Liver (tissue), 9 donors: Measurements from ENCODE around the gene IRF2BP2. TPM values are rescaled to one million over a fixed set of nuclear protein-coding genes. Genes with fewer than 3 reads are reported as not detected.

Source experiments
- DNase-seq: peaks from one replicate; pipeline ENCODE4 v3.0.0-alpha.2; 2017; ENCODE audit warnings: low spot score
- H3K27ac ChIP-seq, 2 donors: one replicate each; pipeline ENCODE4 v1.7.0; 2013; ENCODE audit warnings: inconsistent platforms in 2 of 2, low read length in 2 of 2, control low read depth in 1 of 2, low read depth in 1 of 2, mild to moderate bottlenecking in 1 of 2
- H3K27me3 ChIP-seq, 4 donors: one replicate each; pipeline versions ENCODE4 v1.6.1 to v1.7.0; 2013; ENCODE audit warnings: low read length in 3 of 4, inconsistent platforms in 1 of 4, mild to moderate bottlenecking in 1 of 4, moderate library complexity in 1 of 4; ENCODE audit not compliant: control insufficient read depth in 4 of 4, insufficient read depth in 4 of 4
- H3K36me3 ChIP-seq, 4 donors: one replicate each; pipeline versions ENCODE4 v1.6.1 to v1.7.0; 2013; ENCODE audit warnings: low read length in 3 of 4, mild to moderate bottlenecking in 3 of 4, low read depth in 1 of 4, moderate library complexity in 1 of 4; ENCODE audit not compliant: control insufficient read depth in 4 of 4, insufficient read depth in 3 of 4
- H3K4me1 ChIP-seq, 4 donors: one replicate each; pipeline versions ENCODE4 v1.6.1 to v1.7.0; 2013; ENCODE audit warnings: low read length in 3 of 4, mild to moderate bottlenecking in 3 of 4, moderate library complexity in 1 of 4; ENCODE audit not compliant: control insufficient read depth in 4 of 4, insufficient read depth in 4 of 4
- H3K4me3 ChIP-seq, 3 donors: one replicate each; pipeline versions ENCODE4 v1.6.1 to v1.7.0; 2013; ENCODE audit warnings: low read length in 3 of 3, control low read depth in 1 of 3, low read depth in 1 of 3, mild to moderate bottlenecking in 1 of 3
- H3K9ac ChIP-seq, 2 donors: one replicate each; pipeline ENCODE4 v1.7.0; 2013; ENCODE audit warnings: low read length in 2 of 2, mild to moderate bottlenecking in 2 of 2, moderate library complexity in 2 of 2, control low read depth in 1 of 2, low read depth in 1 of 2
- H3K9me3 ChIP-seq, 4 donors: one replicate each; pipeline versions ENCODE4 v1.6.1 to v1.7.0; 2013; ENCODE audit warnings: low read length in 3 of 4; ENCODE audit not compliant: control insufficient read depth in 4 of 4
- EGR1 ChIP-seq, 2 donors: IDR thresholded peaks; 2 replicates each; pipeline ENCODE4 v1.6.1; 2016 to 2018; ENCODE audit warnings: antibody characterized with exemption in 2 of 2, low read depth in 2 of 2
- FOXA1 ChIP-seq: IDR thresholded peaks from 2 replicates; pipeline ENCODE4 v1.6.1; 2016; ENCODE audit warnings: antibody characterized with exemption
- FOXA2 ChIP-seq: IDR thresholded peaks from 2 replicates; pipeline ENCODE4 v1.6.1; 2016; ENCODE audit warnings: antibody characterized with exemption
- GABPA ChIP-seq, 2 donors: IDR thresholded peaks in 1 of 2; conservative IDR thresholded peaks in 1 of 2; 2 replicates each; pipeline ENCODE4 v1.6.1; 2016; ENCODE audit warnings: antibody characterized with exemption in 2 of 2, mild to moderate bottlenecking in 1 of 2, moderate library complexity in 1 of 2
- HNF4A ChIP-seq, 2 donors: conservative IDR thresholded peaks; 2 replicates each; pipeline ENCODE4 v1.6.1; 2016; ENCODE audit warnings: antibody characterized with exemption in 2 of 2, mild to moderate bottlenecking in 2 of 2
- HNF4G ChIP-seq: IDR thresholded peaks from 2 replicates; pipeline ENCODE4 v1.6.1; 2016; ENCODE audit warnings: antibody characterized with exemption
- JUND ChIP-seq, 2 donors: IDR thresholded peaks; 2 replicates each; pipeline ENCODE4 v1.6.1; 2016; ENCODE audit warnings: antibody characterized with exemption in 2 of 2
- NR2F2 ChIP-seq: IDR thresholded peaks from 2 replicates; pipeline ENCODE4 v1.6.1; 2016; ENCODE audit warnings: antibody characterized with exemption
- RAD21 ChIP-seq, 2 donors: IDR thresholded peaks; 2 replicates each; pipeline ENCODE4 v1.6.1; 2016; ENCODE audit warnings: antibody characterized with exemption in 2 of 2, mild to moderate bottlenecking in 2 of 2
- RXRA ChIP-seq, 2 donors: IDR thresholded peaks; 2 replicates each; pipeline ENCODE4 v1.6.1; 2017 to 2018; ENCODE audit warnings: antibody characterized with exemption in 2 of 2, mild to moderate bottlenecking in 1 of 2
- SP1 ChIP-seq: IDR thresholded peaks from 2 replicates; pipeline ENCODE4 v1.6.1; 2018; ENCODE audit warnings: antibody characterized with exemption, mild to moderate bottlenecking
- TAF1 ChIP-seq: conservative IDR thresholded peaks from 2 replicates; pipeline ENCODE4 v1.6.1; 2016; ENCODE audit warnings: antibody characterized with exemption, mild to moderate bottlenecking
- YY1 ChIP-seq: IDR thresholded peaks from 2 replicates; pipeline ENCODE4 v1.6.1; 2016; ENCODE audit warnings: antibody characterized with exemption, mild to moderate bottlenecking
- WGBS: extraction: QIAGEN DNeasy Blood & Tissue Kit; methylation state at CpG from one replicate; pipeline ENCODE4 v1.1.7; 2013; 5-methylcytosine and 5-hydroxymethylcytosine counted together
- polyA plus RNA-seq, 2 donors: library from polyadenylated mRNA; stranded (reverse) in 1 of 2; unstranded in 1 of 2; fragments of 200-250 nt in 1 of 2; fragments of >200 nt in 1 of 2; fragmentation: Nextera tagmentation in 1 of 2; extraction: Ambion mirVana in 1 of 2; gene quantifications; one replicate each; pipeline versions ENCODE4 v1.2.1 to v1.2.3, GENCODE V29; 2013 to 2015
- total RNA-seq, 2 donors: library from RNA; depleted of rRNA; stranded (reverse); fragments of >200 nt; gene quantifications; one replicate each; pipeline ENCODE4 v1.2.3, GENCODE V29; 2014
- TF ChIP-seq, protein P1 (sequence below): IDR thresholded peaks from 2 replicates; pipeline ENCODE4 v1.6.1; 2016; ENCODE audit warnings: antibody characterized with exemption
- TF ChIP-seq, protein P2 (sequence below): IDR thresholded peaks from 2 replicates; pipeline ENCODE4 v1.6.1; 2016; ENCODE audit warnings: antibody characterized with exemption, mild to moderate bottlenecking
- TF ChIP-seq, protein P3 (sequence below): fragments of 150-350 bp; IDR thresholded peaks from 2 replicates; pipeline ENCODE4 v1.5.1; 2017; ENCODE audit warnings: improper control_type of control experiment, low read depth, low read length; ENCODE audit not compliant: missing input control
- TF ChIP-seq, protein P4 (sequence below): IDR thresholded peaks from 2 replicates; pipeline ENCODE4 v1.6.1; 2016; ENCODE audit warnings: antibody characterized with exemption
- donor health status: healthy.
- donor health status: healthy.
- donor health status: healthy.
- donor health status: healthy.
- donor health status: healthy.

Gene IRF2BP2
- total and polyA plus RNA-seq, 4 donors = 22.2 to 48.2 (median 35.4) TPM

DNA sequence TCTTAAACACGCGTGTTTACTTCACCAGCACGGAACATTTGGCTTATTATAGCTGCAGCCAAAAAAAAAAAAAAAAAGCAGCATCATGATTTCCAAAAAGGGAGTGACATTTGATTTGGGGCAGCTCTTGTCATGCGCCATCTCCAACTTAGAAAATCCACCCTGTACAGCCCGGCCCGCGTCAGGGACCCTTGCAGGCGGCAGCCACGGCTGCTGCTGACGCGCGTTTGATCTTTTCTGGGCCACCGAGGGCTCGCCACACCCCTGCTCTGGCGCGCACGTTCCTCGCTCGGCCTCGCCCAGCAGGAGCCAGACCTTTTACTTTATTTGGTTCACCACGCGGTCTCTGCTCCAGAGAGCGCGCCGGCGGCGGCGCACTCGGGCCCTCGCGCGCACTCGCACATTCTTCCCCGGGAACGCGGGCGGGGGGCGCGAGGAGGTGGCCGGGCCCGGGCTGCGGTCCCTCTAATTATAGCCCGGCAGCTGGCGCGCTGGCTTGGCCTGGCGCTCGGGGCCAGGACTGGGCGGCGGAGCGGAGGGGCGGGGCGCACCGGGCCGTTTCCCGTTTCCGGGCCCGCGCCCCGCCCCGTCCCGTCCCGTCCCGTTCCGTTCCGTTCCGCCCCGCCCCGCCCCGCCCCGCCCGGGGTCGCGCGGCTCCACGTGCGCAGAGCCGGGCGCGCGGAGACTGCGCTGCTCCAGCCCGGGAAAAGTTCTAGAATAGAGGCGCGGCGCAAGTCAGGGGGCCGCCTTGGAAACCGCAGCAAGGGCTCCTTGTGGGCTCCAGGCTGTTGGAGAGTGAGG is 10.2 kb downstream of the IRF2BP2 start:
- peak overlapping the region; percentile 97 to 100 for H3K27ac ChIP-seq
- TF ChIP-seq JUND (IDR thresholded peaks at IDR 0.05) (no peak), RAD21 (IDR thresholded peaks at IDR 0.05) (peak; percentile 16 to 56), RXRA (IDR thresholded peaks at IDR 0.05) (peak in 1 of 2 donors; percentile 21), SP1 (peak; percentile 45)
- TF ChIP-seq, protein P1, sequence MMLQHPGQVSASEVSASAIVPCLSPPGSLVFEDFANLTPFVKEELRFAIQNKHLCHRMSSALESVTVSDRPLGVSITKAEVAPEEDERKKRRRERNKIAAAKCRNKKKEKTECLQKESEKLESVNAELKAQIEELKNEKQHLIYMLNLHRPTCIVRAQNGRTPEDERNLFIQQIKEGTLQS = no peak
- under 1% methylated on average over 87 of the region's 87 CpGs for WGBS
- no peaks in the 10 kb centered on the region for H3K9me3 ChIP-seq
- no peaks in the 10 kb centered on the region for H3K36me3 ChIP-seq
- peak overlapping the region; percentile 89 to 99 for H3K9ac ChIP-seq
- DNase-seq = peak; percentile 85
- peaks cover 7 to 49% (median 35%) of the 10 kb centered on the region in 4 donors for H3K4me1 ChIP-seq
- H3K4me3 ChIP-seq = peak overlapping the region; percentile 37 to 68 (median 53)
- no peaks in the 10 kb centered on the region for H3K27me3 ChIP-seq

DNA sequence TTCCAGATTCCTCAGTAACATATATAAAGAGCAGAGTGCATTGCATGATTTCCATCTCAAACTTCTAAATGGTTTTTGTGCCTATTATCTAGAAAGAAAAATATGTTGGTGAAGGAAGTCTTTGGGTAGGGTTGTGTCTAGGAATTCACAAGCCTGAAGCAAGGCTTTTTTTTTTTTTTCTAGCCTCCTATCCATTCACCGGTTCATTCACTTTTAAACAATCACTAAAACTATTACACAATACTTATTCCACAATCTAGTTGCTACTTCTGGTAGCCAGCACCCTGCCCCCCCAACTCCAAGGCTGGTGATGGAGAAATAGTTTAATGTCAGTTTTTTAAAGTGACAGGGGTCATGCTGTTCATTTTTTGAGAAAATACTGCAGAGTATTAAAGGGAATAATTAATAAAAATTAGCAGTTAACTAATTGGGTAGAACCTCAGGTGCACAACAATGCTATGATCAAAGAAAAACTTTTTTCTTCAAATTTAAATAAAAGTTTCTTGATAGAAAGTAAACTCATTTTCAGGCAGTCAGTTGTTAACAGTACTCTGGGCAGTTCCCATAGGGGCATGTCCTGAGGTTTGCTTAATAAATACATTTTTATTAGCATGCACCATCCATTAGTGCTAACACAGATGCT is 10.9 kb downstream of the IRF2BP2 start:
- Histone ChIP-seq H3K27ac (peak overlapping the region; percentile 97 to 100), H3K9ac (peak overlapping the region; percentile 89 to 96), H3K4me3 (peak overlapping the region; percentile 37 to 68 (median 53)), H3K4me1 (peaks cover 7 to 42% (median 35%) of the 10 kb centered on the region in 4 donors), H3K36me3 (no peaks in the 10 kb centered on the region), H3K9me3 (no peaks in the 10 kb centered on the region), H3K27me3 (no peaks in the 10 kb centered on the region)
- TF ChIP-seq RXRA (IDR thresholded peaks at IDR 0.05) (peak in 1 of 2 donors; percentile 71), FOXA1 (no peak), NR2F2 (no peak), HNF4G (peak; percentile 12), JUND (IDR thresholded peaks at IDR 0.05) (peak in 1 of 2 donors; percentile 27), RAD21 (IDR thresholded peaks at IDR 0.05) (peak; percentile 31 to 44), HNF4A (conservative IDR thresholded peaks at IDR 0.05) (peak; percentile 46 to 61), TAF1 (peak; percentile 3), GABPA (IDR thresholded peaks at IDR 0.05 in 1 of 2, conservative IDR thresholded peaks at IDR 0.05 in 1 of 2) (no peak), YY1 (peak; percentile 60), FOXA2 (no peak), EGR1 (IDR thresholded peaks at IDR 0.05; ENCODE audit: low read depth in 2 of 2) (peak in 1 of 2 donors; percentile 28), SP1 (peak; percentile 21)
- TF ChIP-seq, protein P2, sequence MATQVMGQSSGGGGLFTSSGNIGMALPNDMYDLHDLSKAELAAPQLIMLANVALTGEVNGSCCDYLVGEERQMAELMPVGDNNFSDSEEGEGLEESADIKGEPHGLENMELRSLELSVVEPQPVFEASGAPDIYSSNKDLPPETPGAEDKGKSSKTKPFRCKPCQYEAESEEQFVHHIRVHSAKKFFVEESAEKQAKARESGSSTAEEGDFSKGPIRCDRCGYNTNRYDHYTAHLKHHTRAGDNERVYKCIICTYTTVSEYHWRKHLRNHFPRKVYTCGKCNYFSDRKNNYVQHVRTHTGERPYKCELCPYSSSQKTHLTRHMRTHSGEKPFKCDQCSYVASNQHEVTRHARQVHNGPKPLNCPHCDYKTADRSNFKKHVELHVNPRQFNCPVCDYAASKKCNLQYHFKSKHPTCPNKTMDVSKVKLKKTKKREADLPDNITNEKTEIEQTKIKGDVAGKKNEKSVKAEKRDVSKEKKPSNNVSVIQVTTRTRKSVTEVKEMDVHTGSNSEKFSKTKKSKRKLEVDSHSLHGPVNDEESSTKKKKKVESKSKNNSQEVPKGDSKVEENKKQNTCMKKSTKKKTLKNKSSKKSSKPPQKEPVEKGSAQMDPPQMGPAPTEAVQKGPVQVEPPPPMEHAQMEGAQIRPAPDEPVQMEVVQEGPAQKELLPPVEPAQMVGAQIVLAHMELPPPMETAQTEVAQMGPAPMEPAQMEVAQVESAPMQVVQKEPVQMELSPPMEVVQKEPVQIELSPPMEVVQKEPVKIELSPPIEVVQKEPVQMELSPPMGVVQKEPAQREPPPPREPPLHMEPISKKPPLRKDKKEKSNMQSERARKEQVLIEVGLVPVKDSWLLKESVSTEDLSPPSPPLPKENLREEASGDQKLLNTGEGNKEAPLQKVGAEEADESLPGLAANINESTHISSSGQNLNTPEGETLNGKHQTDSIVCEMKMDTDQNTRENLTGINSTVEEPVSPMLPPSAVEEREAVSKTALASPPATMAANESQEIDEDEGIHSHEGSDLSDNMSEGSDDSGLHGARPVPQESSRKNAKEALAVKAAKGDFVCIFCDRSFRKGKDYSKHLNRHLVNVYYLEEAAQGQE = no peak
- TF ChIP-seq, protein P3, sequence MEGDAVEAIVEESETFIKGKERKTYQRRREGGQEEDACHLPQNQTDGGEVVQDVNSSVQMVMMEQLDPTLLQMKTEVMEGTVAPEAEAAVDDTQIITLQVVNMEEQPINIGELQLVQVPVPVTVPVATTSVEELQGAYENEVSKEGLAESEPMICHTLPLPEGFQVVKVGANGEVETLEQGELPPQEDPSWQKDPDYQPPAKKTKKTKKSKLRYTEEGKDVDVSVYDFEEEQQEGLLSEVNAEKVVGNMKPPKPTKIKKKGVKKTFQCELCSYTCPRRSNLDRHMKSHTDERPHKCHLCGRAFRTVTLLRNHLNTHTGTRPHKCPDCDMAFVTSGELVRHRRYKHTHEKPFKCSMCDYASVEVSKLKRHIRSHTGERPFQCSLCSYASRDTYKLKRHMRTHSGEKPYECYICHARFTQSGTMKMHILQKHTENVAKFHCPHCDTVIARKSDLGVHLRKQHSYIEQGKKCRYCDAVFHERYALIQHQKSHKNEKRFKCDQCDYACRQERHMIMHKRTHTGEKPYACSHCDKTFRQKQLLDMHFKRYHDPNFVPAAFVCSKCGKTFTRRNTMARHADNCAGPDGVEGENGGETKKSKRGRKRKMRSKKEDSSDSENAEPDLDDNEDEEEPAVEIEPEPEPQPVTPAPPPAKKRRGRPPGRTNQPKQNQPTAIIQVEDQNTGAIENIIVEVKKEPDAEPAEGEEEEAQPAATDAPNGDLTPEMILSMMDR = no peak
- TF ChIP-seq, protein P4, sequence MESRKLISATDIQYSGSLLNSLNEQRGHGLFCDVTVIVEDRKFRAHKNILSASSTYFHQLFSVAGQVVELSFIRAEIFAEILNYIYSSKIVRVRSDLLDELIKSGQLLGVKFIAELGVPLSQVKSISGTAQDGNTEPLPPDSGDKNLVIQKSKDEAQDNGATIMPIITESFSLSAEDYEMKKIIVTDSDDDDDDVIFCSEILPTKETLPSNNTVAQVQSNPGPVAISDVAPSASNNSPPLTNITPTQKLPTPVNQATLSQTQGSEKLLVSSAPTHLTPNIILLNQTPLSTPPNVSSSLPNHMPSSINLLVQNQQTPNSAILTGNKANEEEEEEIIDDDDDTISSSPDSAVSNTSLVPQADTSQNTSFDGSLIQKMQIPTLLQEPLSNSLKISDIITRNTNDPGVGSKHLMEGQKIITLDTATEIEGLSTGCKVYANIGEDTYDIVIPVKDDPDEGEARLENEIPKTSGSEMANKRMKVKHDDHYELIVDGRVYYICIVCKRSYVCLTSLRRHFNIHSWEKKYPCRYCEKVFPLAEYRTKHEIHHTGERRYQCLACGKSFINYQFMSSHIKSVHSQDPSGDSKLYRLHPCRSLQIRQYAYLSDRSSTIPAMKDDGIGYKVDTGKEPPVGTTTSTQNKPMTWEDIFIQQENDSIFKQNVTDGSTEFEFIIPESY = peak; percentile 16
- TF ChIP-seq, protein P1 = no peak
- 2% methylated on average over 1 of the region's 1 CpG for WGBS
- DNase-seq = no peak
